RPMI8226 (cell line): ENCODE data around the gene CACNB1.

Source experiments
- DNase-seq: peaks from one replicate; pipeline ENCODE4 v3.0.0-alpha.2; 2015

Gene CACNB1

DNA sequence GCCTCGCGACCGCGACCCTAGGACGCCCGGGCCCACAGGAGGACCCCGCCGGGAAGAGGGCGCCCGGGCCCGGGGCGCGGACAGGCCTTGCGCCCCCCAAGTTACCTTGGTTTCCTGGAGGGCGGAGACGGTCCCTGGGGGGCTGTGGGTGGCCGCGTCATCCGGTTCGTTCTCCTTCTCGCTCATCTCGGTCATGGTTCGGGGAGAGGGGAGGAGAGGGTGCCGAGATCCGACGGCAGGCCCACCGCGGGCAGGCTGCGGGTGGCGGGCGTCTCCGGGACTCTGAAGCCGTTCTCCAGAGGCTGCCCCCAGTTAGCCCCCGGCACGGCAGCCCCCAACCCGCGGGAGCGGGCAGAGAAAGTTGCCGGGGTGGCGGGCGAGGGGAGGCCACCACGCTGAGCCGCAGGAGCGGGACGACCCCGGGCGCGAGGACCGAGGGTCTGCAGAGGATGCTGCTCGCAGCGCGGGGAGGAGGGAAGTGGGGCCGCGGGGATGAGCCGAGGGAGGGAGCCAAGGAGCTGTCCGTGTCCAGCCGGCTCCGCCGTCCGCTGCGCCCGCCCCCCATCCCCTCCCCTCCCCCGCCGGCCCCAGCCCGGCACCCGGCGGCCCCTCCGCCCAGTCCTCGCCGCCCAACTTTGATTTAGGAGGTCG, 28.0 kb upstream of the CACNB1 start, which contains the start of gene STAC2:
STAC2 (minus strand) TSS at position 638 of the 651 bp plus-strand sequence; CDS start at position 195, 443 bp downstream.
- DNase-seq: no peak

- no peak for DNase-seq
These were observed 27.4 kb upstream of the CACNB1 start for GRCh38 chr17:39224778-39225307.

- DNase-seq: no peak
These were observed 26.7 kb upstream of the CACNB1 start for GRCh38 chr17:39223907-39224777.

DNA sequence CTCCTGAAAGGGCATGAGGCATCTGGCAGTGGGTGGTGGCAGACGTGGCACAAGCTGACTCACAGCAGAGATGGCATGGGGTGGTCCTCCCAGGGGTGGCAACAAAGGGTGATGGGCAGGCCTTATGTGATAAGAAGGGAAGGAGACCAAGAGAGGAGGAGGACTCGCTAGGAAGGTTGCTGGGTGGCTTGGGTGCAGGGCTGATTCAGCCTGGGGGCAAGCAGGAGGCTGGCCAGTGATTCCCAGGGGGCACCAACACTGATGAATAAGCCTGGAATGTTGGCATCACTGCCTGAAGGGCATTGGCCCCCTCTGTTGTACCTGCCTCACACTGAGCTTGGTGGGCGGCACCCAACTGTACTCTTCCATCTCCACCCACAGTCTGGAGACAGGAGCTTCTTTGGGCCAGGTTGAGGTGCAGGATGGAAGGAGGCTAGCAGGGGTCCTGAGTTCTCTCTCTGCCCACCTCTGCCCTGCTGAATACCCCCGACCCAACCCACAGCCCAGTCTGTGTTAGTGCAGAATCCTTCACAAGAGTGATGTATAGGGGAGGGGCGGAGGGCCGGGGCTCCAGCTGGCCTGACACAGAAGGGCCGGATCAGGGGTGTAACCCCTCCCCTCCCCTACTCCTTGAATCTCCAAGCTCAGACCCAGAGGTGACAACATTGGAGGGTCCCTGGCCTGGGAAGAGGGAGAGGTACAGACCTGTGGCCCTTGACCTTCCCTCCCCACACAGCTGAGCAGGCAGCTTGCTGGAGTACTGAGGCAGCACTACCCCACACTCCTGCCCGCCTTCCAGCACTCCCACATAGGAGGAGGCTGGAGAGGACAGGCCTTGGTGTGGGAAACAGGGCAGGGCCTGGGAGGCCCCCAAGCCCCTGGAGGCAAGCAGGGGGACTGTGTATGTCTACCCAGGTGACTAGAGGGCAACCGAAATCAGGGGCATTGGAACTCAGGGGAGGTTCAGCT, 25.7 kb upstream of the CACNB1 start:
- DNase-seq: no peak

DNA sequence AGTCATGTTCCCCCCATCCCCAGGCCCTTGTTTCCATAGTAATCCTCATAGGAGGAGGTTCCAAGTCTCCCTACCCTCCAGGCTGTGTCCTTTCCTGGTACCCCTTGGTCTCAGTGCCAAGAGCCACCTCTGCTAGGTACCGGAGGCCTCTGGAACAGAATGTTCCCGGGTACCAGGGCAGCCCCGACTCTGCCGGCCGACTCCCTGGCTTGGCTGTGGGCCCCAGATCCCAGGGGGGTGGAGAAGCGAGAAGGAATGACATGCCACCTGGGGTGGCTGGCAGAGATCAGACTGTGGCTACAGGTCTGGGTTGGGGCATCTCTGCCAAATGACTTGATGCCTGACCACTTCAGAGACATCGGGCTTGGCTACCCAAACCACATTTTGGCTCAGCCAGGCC, 24.7 kb upstream of the CACNB1 start:
- no peak for DNase-seq

GRCh38 chr17:39221572-39221971, 24.1 kb upstream of the CACNB1 start:
- no peak for DNase-seq

DNA sequence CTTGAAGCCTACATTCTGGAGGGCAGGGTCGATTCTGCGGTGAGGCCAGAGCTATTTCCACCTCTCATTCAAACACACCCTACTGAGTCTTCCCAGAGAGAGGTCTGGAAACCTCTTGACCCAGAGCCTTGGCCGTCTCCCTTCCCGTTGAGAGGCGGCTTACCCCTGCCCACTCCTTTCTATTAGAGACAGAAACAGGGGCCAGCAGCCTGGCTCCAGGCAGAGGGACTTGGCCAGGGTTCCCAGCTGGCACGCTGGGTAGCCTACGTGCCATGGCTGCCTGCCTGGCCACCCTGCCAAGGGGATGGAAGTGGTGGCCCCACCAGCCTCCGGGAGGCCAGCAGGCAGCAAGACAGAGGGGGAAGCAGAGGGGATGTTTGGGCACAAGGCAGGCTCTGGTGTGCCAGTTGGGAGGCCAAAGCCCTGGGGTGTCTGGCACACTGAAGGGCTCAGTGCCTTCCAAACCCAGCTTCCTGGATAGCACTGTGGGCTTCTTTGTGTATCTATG, 22.2 kb upstream of the CACNB1 start:
- no peak for DNase-seq

GRCh38 chr17:39218906-39219305, 21.4 kb upstream of the CACNB1 start:
- DNase-seq: no peak

GRCh38 chr17:39217734-39218369, 20.4 kb upstream of the CACNB1 start:
- DNase-seq: no peak

GRCh38 chr17:39213852-39214251, 16.4 kb upstream of the CACNB1 start:
- peak; percentile 31 for DNase-seq

DNA sequence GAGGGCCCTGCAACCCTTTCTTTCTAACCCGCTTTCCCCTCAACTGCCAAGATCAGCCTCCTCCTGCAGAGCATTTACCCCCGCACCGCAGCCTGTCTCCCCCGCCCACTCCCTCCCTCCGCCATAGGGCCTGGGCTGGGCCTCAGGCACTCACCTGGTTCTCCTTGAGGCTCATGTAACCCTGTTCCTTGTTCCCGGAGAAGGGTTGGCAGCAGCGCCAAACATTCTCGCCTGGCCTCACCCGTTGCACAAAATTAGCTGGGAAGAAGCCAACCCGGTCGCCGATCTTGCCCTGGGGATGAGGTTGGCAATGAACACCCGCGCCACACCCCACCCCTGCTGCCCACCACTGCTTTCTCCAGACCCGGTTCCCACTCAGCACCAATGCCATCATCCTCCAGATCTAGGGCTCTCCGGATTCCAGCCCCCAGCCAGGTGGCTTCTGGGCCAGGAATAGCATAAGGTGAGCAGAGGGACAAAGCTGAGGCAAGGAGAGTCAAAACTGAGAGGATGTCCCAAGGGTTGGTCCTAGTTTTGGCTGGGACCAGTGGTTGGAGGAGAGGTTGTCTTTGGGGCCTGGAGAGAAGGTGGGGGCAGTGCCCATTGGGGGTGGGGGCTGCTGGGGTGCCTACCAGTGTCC, 15.5 kb upstream of the CACNB1 start:
- no peak for DNase-seq

GRCh38 chr17:39212195-39212810, 14.8 kb upstream of the CACNB1 start:
- DNase-seq: no peak

GRCh38 chr17:39210093-39210434, 12.6 kb upstream of the CACNB1 start:
- no peak for DNase-seq

DNA sequence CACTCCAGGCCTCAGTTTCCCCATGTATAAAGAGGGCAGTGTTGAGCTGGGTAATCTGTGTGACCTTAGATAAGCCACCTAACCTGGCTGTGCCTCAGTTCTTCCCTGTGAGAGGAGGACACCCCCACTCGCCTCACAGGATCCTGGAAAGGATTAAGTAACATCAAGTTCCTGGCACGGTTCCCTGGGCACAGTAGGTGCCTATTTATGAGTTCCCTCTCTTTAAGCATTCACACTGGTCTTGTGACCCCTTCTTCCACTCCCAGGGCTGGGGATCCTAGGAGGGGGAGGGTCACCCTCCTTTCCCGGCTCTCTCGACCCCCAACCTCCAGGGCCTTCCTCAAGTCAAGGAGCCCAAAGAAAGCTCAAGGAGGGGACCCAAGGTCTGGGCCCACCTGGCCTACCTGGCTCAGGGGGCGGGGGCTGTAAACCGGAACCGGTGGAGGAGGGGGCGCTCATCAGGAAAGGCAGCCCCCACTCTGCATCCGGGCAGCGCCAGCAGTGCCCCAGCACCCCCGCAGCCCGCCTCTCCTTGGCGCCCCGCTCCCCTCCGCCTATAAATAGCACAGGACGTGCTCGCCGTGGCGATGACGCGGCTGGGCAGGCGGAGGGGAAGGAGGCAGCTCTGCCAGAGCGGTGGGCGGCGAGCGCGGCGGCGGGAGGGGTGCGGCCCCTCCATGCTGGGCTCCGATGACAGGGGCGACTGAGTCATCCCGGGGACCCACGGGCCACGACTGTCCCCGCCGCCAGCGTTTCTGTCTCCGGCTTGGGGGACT, 12.0 kb upstream of the CACNB1 start:
- peak; percentile 74 for DNase-seq

- peak; percentile 98 for DNase-seq
These were observed 11.4 kb upstream of the CACNB1 start for GRCh38 chr17:39208893-39209292.

- peak; percentile 91 for DNase-seq
These were observed 10.7 kb upstream of the CACNB1 start for GRCh38 chr17:39208136-39208535.

DNA sequence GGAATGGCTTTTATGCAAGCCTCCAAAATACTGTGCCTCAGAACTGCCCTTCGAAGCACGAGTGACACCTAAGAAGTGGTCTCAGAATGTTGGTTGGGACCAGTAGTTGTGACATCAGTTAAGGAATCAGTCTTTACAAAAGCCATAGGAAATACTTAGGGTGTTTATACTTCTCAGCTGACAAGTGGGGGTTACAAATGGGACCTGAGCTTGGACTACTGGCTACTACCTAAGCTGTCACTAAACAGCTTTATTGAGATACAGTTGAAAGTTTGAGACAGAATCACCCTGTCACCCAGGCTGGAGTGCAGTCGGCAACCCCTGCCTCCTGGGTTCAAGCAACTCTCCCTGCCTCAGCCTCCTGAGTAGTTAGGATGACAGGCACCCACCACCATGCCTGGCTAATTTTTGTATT, 7.7 kb upstream of the CACNB1 start:
- no peak for DNase-seq

- DNase-seq: no peak
These were observed 6.8 kb upstream of the CACNB1 start for GRCh38 chr17:39204245-39204644.

DNA sequence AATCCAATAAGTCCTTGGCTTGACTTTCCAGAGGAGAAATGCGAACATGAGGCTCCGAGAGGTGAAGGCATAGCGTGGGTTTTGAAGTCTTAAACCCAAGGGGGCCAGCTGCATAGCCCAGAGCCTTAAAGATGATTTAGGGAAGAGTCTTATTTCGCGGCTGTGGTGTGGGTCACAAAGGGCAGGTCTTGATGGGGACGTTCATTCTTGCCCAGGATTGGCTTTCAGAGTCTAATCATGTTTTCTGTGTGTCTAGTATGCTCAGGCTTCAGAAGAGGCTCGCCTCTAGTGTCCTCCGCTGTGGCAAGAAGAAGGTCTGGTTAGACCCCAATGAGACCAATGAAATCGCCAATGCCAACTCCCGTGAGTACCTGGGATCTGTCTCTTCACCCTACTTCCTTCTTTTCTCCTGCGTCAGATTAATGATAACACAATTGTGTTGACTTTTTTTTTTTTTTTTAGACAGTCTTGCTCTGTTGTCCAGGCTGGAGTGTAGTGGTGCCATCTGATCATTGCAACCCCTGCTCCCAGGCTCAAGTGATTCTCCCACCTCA, 3.6 kb upstream of the CACNB1 start:
- DNase-seq: no peak
